ENCODE data around the gene RASA3. TPM values are rescaled to one million over a fixed set of nuclear protein-coding genes. Genes with fewer than 3 reads are reported as not detected.

RASA3 gene
- total and polyA plus RNA-seq, 2 of the 8 experiments (the other 6 are each of a cell fraction or from before 2014, with no cell fraction given): 7.5 to 21.9 TPM

- Histone ChIP-seq H2BK12ac (ENCODE audit: low read depth, low read length) (no peak overlapping the region), H3K36me3 (ENCODE audit: control insufficient read depth in 2 of 4, insufficient read depth in 4 of 4, low read length in 3 of 4) (no peaks in the 10 kb centered on the region), H3K4ac (replicated peaks; ENCODE audit: insufficient read length, low read depth, low read length) (no peak overlapping the region), H2BK120ac (replicated peaks; ENCODE audit: low read depth, low read length) (no peak overlapping the region), H2AK5ac (ENCODE audit: low read depth, low read length) (0 out of 2 replicates have a peak overlapping the region, but pooled peaks have one; percentile 13), H4K5ac (ENCODE audit: insufficient read length, low read depth, low read length) (no peak overlapping the region), H2BK15ac (ENCODE audit: low read length) (no peak overlapping the region), H3K4me2 (ENCODE audit: insufficient read depth in 1 of 2, low read depth in 2 of 2, low read length in 2 of 2) (no peak overlapping the region), H3K56ac (replicated peaks; ENCODE audit: insufficient read length, low read depth, low read length) (no peak overlapping the region), H3K27ac (ENCODE audit: low read depth, low read length) (0 out of 2 replicates have a peak overlapping the region, but pooled peaks have one; percentile 36), H4K8ac (ENCODE audit: extremely low read depth, insufficient read depth, low read length) (no peak overlapping the region; the same call in 1 of the 2 replicates), H2BK5ac (ENCODE audit: low read depth, low read length) (peak overlapping the region; percentile 66), H3K23me2 (ENCODE audit: low read depth, low read length) (no peaks in the 10 kb centered on the region), H3K4me3 (ENCODE audit: extremely low read depth in 1 of 4, insufficient read depth in 2 of 4, low read depth in 3 of 4, low read length in 4 of 4) (no peak overlapping the region), H3K79me1 (ENCODE audit: low read depth, low read length) (peaks cover 2% of the 10 kb centered on the region; the same call in 1 of the 2 replicates), H3K9ac (replicated peaks in 1 of 4; ENCODE audit: extremely low read depth in 1 of 4, low read depth in 3 of 4, low read length in 3 of 4) (no peak overlapping the region), H3K27me3 (replicated peaks in 1 of 4; ENCODE audit: control insufficient read depth in 3 of 4, extremely low read depth in 1 of 4, insufficient read depth in 3 of 4, low read length in 3 of 4) (no peaks in the 10 kb centered on the region), H3K9me3 (ENCODE audit: insufficient read depth in 2 of 2, low read depth in 1 of 2, low read length in 1 of 2) (no peaks in the 10 kb centered on the region; a peak in 1 of 4 replicates), H4K91ac (replicated peaks; ENCODE audit: insufficient read length, low read length) (no peak overlapping the region), H3K79me2 (ENCODE audit: control insufficient read depth in 1 of 2, insufficient read depth in 2 of 2, low read length in 2 of 2) (peaks cover 0 to 17% of the 10 kb centered on the region in 2 experiments; a peak in 1 of 4 replicates), H2AFZ (ENCODE audit: low read length) (no peak overlapping the region), H4K20me1 (replicated peaks in 1 of 2; ENCODE audit: control insufficient read depth in 1 of 2, insufficient read depth in 2 of 2, low read length in 2 of 2) (peaks cover 0 to 5% of the 10 kb centered on the region in 2 experiments), H3K23ac (ENCODE audit: insufficient read length) (no peak overlapping the region), H3K18ac (ENCODE audit: extremely low read depth, low read length) (peak overlapping the region; percentile 19; the same call in 1 of the 2 replicates), H3K14ac (ENCODE audit: insufficient read length) (no peak overlapping the region), H2BK20ac (ENCODE audit: low read length) (no peak overlapping the region), H3K4me1 (replicated peaks in 1 of 4; ENCODE audit: control insufficient read depth in 3 of 4, insufficient read depth in 4 of 4, low read length in 3 of 4) (peaks cover 0 to 9% (median 3%) of the 10 kb centered on the region in 4 experiments; a peak in 4 of 7 replicates)
- DNase-seq (ENCODE audit: low read depth in 1 of 2, low spot score in 2 of 2): no peak
- no peak for TF ChIP-seq POLR2AphosphoS5 (IDR thresholded peaks at IDR 0.05; ENCODE audit: low read depth, low read length)
- TF ChIP-seq ATF2 (IDR thresholded peaks at IDR 0.05; ENCODE audit: low read length): no peak
- TF ChIP-seq CHD2 (IDR thresholded peaks at IDR 0.05; ENCODE audit: low read length): no peak
- FAIRE-seq: no peak
- ChIA-PET POLR2A (ENCODE audit: partially characterized antibody) (interaction anchor here (1.0 kb wide), 1 partner anchor 29 kb away, joined by 3 read pairs; no protein-coding TSS in a partner anchor), CTCF (ENCODE audit: partially characterized antibody) (interaction anchor here (1.0 to 2.5 kb wide), 8 partner anchors 8 to 81 kb away, joined by 4 to 8 read pairs (median 5); no protein-coding TSS in a partner anchor)
- WGBS, 2 experiments (ENCODE audit: extremely low coverage in 1 of 2, insufficient coverage in 1 of 2, insufficient read length in 1 of 2, insufficient replicate concordance in 2 of 2, low coverage in 1 of 2, low lambda C conversion rate in 2 of 2, missing lambda C conversion rate in 1 of 2): 80% methylated on average over 25 of the region's 27 CpGs; no CpG with 5 or more reads in 1 of the 2 experiments
These were observed 34.3 kb downstream of the RASA3 start for GRCh38 chr13:114097893-114098688.
